GM18508 (cell line): ENCODE results near the gene SNRNP27.
"Not testable (repeated sequence)": the region's sequence is repeated elsewhere in the genome, so short reads cannot be mapped to it uniquely, and the experiment has no call there.

Source experiments
- ATAC-seq: cut with Tn5 transposase; IDR thresholded peaks from one replicate; pipeline ENCODE4 v1.9.1; 2021; ENCODE audit warnings: moderate number of reproducible peaks; ENCODE audit not compliant: insufficient read depth, unreplicated experiment

SNRNP27 gene

DNA sequence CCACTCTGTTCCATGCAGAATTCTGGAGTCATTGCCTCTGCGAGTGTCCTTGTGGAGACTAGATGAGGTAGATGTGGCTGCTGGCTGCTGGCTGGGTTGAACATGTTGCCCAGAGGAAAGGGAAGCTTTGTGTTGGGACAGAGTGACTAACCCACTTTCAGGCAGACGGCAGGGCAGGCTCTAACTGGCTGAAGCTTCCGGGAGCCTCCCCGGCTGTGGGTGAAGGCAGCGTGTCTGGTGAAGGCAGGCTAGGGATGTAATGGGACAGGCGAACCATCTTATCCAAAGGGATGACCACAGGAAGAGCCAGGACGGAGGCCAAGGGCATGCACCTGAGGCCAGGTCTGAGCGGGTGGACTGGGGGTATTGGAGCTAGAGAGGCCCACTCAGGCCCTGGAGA lies 51.7 kb downstream of the SNRNP27 start:
- no peak for ATAC-seq

DNA sequence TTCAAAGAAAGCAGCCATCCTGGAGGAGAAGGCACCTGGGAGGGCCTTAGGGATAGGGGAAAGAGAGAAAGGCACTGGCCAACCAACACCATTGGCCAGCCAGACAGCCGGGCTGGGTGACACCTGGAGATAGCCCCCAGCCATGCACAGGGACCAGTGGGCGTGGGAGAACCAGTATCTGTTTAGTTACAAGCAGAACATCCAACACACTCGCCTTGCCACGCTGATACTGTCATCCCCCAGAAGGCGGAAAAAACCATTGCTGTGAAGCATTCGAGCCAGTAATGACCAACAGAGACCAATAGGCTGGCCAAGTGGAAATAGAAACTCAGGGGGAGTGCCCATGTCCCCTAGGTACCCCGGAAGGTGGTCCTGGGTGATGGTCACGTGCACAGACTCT lies 52.2 kb downstream of the SNRNP27 start:
- no peak for ATAC-seq

- no peak for ATAC-seq
Observed at GRCh38 chr2:69946351-69947324, 52.9 kb downstream of the SNRNP27 start.

- ATAC-seq = no peak
Observed at GRCh38 chr2:69947325-69947931, 53.7 kb downstream of the SNRNP27 start.

GRCh38 chr2:69948032-69948962 lies 54.5 kb downstream of the SNRNP27 start:
- ATAC-seq = no peak

- no peak for ATAC-seq
Observed at GRCh38 chr2:69948963-69949645, 55.3 kb downstream of the SNRNP27 start.

DNA sequence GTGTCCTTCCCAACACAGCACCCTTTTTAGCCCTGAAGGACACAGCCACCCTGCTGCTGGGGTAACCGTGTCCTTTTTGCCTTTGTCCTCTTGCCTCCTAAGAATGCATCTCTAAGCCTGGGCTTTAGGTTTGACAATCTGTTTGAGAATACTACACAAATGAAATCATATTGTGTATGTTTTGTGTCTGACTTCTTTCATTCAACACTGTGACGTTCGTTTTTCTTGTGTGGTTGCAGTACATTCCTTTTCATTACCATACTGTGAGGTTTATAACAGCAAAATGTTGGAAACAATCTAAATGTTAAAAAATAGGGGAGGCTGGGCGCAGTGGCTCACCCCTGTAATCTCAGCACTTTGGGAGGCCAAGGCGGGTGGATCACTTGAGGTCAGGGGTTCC lies 56.5 kb downstream of the SNRNP27 start:
- no peak for ATAC-seq

DNA sequence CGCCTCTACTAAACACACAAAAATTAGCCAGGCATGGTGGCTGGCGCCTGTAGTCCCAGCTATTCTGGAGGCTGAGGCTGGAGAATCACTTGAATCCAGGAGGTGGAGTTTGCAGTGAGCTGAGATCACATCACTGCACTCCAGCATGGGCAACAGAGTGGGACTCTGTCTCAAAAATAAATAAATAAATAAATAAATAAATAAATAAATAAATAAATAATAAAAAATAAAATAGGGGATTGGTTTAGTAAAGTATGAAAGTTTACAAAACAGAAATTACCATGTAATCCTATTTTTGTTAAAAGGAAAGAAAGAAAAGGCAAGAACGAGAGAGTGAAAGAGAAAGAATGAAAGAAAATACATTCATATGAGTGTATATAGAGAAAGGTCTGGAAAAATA lies 56.9 kb downstream of the SNRNP27 start:
- ATAC-seq = not testable (repeated sequence)

GRCh38 chr2:69952336-69953115 lies 58.8 kb downstream of the SNRNP27 start:
- ATAC-seq = no peak

GRCh38 chr2:69954084-69954483 lies 60.3 kb downstream of the SNRNP27 start:
- no peak for ATAC-seq
